Right hindlimb (tissue), 1 donor: ENCODE data around the gene DDAH1.
"Not testable (repeated sequence)": the region's sequence is repeated elsewhere in the genome, so short reads cannot be mapped to it uniquely, and the experiment has no call there.

Source experiments
- DNase-seq: peaks from one replicate; pipeline ENCODE4 v3.0.0-alpha.2; 2018

Gene DDAH1

DNA sequence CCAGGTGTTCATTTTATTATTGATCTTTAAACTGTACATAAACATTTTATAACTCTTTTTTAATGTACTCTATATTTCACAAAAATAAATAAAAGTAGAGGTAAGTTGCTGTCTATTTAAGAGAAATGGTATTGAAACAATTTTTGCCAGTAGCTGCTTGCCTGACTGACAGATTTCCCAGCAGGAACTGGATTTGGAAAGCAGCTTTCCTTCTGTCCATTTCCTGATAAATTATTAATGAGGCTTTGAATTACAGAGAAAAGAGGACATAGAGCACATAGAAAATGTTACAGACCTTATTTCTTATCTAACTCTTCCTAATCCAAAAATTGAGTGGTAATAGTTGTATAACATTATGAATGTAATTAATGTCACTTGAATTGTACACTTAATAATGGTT is 108.8 kb downstream of the DDAH1 start:
- DNase-seq: no peak

DNA sequence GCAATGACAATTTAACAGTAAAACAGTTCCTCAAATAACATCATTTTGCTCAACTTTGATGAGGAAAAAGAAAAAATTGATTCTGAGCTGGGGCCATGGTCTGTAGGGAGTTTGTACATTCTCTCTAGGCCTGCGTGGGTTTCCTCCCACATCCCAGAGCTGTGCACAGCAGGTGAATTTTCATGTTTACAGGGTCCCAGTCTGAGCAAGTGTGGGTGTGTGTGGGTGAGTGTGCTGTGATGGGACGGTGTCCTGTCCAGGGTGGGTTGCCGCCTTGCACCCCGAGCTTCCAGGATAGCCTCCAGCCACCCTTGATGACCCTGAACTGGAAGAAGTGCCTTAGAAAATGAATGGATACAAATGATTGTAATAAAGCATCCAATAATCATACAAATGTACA is 112.9 kb downstream of the DDAH1 start:
- no peak for DNase-seq

DNA sequence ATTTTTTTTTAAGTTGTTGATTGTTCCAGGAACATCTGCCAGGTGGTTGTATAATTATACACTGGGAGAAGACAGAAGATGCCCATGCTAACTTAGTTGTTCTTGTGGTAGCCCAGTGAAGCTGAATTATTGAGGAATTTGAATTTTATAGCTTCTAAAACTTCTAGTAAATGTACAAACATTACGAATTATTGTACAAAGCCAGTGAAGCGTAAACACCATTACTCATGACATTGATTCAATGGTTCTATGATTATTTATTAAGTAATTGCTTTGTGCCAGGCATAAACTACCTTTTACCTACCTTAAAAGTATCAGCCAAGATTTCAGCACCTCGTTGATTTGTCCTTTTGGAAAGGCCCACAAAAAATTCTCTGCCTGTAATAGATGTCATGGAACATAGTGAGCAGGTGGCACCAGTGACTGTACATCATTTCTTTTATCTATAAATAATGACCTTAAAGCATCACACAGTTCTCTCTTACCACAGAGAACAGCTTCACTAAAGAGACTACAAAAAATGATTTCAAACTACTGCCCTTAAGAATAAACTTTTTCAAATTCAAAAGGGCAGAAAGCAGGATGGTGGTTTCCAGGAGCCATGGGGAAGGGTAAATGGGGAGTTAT is 113.6 kb downstream of the DDAH1 start:
- no peak for DNase-seq

DNA sequence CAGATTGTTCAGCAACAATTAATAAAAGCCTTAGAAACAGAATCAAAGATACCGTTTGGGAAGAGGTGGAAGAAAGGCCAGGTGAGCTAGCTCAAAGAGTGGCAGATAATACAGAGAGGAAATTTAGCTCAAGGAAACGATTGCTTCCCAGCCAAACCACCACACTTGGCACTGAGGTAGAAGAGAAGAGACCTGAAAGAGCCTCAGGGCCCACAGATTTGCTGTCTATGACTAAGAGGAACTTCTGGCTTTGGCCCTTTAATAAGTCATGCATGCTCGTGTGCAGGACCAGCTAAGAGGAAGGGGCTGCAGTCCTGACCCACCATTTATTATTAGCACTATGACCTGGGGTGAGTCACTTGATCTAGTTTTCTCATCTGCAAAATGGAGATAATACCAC is 115.7 kb downstream of the DDAH1 start:
- DNase-seq: no peak

DNA sequence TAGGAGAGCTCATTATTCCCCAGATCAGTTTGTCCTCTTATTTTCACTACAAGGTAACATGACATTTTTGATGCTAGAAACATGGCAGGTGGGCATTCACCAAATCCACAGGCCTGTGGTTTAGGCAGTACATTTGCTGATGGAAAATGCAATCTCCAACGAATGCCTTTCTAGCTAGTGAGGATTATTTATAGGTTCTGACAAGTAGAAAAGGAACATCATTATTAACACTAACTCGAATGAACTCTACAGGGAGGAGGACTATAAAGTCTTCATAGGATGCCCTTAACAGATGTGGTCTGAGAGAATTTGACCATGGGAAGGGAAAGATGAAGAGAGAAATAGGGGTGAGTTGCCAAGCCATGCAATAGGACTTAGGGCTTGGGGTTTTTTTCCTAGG is 117.1 kb downstream of the DDAH1 start:
- no peak for DNase-seq

DNA sequence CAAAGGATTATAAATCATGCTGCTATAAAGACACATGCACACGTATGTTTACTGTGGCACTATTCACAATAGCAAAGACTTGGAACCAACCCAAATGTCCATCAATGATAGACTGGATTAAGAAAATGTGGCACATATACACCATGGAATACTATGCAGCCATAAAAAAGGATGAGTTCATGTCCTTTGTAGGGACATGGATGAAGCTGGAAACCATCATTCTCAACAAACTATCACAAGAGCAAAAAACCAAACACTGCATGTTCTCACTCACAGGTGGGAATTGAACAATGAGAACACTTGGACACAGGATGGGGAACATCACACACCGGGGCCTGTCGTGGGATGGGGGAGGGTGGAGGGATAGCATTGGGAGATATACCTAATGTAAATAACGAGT is 117.7 kb downstream of the DDAH1 start:
- not testable (repeated sequence) for DNase-seq

DNA sequence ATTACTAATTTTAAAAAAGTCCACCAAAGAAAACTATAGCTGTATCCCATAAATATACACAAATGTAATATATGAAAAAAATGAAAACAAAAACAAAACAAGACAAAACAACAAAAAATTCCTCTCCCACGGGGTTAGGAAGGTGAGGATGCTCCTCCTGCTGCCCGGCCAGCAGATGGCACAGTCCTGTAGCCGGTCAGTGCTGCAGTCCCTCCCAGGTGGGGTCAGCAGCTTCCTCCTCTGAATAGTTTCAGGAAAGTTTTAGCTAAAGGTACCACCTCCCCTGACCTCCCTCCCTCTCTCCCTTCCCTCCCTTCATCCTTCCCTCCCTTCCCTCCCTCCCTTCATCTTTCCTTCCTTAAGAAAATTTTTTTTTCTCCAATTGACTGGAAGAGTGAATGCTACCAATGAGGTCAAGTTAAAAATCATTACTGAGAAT is 120.7 kb downstream of the DDAH1 start:
- DNase-seq: no peak

DNA sequence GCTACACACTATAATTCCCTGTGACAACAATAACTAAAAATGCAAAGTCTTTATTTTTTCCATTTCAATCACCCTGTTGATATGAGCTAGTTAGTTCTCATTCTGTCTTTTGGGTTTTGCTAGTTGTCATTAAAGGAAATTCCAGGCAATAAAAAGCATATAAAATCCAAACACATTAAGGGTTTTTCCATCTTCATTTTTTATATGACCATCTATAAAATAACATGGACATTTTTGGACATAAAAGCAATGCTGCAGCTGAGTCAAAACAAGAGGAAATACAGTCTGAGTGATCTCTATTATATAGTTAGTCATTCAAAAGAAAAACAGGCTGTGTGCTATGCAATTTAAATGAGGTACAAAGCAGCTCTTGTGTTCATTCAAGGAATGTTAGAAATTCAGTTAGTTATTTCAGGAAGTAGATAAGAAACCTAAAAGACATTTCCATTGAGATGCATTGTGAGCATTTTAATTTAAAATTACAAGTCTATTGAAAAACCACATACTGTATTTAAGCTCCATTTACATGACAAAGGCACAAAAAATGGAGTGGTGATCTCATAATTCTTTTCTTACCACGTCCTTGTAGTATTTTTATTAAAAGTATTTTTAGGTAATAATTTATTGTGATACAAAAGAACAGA is 121.2 kb downstream of the DDAH1 start:
- no peak for DNase-seq

DNA sequence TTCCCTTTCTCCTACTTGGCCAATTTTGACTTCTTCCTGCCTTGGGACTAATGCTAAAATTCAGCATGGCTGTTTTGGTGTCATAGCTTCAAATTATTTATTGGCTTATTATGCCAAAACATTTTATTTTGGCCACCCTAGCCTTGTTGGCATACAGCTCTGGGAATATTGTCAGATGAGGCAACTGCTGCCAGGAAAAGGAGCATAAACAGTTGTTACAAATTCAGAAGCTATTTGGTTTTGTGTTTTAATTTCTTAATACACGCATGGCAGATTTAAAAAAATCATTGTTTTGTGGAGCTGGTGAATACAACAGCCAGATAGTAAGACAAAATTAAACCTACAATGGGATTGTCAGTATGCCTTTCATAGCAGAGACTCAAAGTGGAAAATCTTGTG is 121.7 kb downstream of the DDAH1 start:
- DNase-seq: peak; percentile 32

DNA sequence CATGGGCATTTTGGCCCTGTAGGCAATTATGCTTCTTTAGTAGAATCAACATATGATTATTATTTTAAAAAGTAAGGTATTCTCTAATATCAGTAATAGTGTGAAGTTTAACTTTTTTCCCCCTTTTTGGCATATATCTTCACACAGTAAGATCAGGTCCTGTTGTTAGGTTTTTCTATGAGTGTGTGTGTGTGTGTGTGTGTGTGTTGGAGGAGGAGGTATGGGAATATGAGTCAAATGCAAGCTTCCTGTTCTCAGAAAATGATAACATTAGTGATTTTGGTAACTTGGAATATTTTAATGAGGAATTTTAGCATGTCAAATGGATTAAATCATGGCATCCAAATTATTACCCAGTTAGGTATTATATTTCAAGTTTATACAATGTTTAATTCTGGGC is 122.8 kb downstream of the DDAH1 start:
- DNase-seq: no peak

DNA sequence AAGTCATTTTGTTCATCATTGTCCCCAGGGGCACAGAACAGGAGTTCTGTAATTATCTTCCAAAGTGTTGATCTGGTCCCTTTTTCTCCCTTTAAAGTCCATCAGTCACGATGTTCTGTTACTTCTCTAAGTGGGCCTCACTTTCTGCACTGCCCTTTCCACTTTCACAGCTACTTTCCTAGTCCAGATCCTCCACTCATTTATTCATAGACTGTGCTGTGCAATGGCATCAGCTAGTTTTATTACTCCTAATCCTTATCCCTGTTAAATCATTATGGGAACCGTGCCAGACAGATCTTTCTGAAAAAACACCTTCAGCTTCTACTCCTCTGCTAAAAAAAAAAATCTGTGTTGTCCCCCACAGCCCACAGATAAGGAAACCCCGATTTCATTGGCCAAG is 124.5 kb downstream of the DDAH1 start:
- DNase-seq: no peak

DNA sequence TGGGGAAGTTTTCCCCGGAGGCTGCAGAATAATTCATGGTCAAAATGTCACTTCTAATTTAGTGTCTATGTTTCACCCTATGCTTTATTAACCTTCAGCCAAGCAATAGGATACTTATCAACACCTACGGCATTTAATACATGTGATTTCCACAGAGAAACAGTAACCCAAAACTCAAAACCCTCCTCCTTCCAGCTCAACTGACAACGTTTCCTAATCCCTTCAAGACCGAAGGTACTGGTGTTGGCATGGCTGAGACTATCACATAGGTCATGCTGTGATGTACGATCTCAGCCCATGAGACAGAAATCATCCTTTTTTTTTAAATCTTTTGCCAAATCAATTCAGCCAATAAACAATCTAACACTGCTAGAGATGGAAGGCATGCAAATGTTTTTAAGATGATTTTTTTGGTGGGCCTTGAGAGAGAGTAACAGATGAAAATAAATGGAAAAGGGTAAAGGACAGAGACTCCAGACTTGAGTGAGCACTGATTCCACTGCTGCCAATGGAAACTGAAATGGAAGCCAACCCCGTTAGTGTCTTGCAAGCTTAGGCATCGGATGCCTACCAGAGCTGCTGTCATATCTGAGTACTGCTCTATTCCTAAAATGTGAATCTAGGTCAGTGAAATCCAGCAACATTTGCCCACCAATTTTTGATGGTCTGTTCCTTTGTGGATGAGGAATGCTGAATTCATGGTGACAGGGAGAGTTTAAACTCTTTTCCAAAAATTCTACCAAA is 125.1 kb downstream of the DDAH1 start:
- DNase-seq: no peak

DNA sequence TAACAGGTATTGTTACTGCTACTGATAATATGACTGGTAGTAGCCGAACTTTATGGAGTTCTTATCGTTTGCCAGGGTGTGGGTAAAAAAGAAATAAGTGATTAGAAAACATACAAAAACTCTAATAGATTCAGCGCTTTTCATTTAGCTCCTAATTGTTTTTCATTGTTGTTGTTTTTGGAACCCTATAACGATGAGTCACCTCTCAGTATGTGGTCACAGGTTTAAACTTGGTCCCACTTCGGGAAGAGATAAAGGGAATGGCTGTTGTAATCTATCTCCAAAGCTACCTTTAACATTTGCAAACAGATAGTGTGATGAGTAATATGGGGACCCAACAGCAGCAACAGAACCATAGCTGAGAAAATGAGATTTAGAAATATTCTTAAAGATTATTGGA is 125.9 kb downstream of the DDAH1 start:
- DNase-seq: no peak

DNA sequence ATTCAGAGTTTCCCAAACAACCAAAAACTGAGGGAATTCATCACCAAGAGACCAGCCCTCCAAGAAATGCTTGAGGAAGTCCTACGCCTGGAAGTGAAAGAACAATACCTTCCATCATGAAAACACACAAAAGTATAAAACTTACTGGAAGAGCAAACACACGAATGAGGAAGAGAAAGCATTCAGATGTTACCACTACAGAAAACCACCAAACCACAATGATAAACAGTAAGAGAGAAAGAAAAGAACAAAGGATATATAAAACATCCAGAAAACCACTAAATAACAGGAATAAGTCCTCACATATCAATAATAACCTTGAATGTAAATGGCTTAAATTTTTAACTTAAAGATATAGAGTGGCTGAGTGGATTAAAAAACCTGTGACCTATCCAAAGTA is 130.0 kb downstream of the DDAH1 start:
- no peak for DNase-seq

DNA sequence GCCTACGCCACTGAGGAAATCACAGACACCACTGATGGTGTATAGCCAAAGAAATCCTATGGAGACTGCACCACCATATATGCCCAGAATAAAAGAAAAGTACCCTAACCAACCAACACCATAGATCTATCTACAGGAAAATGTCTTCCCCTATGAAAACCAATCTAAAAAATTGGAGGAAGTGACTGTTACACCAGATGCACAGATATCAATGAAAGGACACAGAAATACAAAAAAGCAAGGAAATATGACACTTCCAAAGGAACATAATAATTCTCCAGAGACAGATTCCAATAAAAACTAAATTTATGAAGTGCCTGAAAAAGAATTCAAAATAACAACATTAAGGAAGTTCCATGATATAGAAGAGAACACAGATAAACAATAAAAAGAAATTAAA is 131.8 kb downstream of the DDAH1 start:
- DNase-seq: no peak

DNA sequence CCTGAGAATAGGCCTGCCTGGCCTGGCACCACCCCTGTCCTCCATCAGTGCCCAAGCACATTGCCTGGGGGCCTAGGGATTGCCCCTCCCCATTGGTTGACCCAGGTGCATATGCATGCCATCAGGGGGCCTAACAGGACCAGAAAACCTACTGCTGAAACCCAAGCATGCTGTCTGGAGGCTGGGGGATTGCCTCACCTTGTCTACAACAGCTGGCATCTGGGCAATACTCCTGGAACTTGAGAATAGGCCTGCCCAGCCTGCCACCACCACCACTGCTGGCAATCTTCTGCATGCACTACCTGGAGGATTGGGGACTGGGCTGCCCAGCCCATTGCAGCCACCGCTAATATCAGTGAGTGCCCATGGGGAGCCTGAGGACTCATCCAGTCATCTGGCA is 132.4 kb downstream of the DDAH1 start:
- no peak for DNase-seq

DNA sequence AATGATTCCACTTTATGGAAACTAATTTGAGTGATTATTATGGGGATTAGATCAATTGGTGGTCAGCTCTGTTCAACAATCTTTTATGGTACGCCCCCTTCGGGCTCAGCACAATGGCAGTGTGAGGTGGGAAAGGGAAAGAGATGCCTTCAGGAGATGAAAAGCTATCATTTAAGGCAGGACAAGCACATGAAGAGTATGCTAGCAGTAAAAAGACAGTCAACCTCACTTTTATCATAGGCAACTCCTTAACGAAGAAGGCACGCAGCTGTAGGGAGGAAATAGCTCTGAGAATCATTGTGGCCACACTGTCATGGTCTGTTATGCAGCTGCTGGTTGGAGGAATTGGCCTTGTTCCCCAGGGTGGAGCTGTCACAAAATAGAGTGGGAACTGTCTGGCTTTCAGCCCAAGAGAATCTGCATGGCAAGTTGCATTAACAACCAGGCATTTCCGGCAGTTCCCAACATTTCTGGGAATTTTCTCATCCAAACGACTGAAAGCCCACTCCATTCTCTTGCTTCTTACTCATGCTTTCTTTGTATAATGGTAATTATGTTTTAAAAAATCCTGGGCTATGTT is 134.2 kb downstream of the DDAH1 start:
- peak; percentile 87 for DNase-seq

DNA sequence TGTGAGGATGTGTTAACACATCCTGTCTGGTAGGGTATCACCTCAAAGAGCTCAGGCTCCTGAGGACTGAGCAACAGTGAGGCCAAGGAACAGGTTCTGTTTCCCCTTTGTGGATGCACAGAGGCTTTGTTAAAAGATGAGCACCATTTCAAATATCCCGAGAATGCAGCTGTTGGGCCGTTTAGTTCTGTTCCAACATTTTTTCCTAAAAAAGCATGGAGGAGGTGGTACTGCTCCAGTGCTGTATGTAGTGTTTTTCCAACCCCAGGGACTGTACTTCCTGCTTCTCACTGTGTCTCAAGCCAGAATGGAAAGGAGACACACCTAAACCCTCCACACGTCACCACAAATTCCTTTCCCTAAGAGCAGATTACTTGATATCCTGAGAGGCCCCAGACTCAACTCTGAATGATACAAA is 134.7 kb downstream of the DDAH1 start:
- peak; percentile 66 for DNase-seq

DNA sequence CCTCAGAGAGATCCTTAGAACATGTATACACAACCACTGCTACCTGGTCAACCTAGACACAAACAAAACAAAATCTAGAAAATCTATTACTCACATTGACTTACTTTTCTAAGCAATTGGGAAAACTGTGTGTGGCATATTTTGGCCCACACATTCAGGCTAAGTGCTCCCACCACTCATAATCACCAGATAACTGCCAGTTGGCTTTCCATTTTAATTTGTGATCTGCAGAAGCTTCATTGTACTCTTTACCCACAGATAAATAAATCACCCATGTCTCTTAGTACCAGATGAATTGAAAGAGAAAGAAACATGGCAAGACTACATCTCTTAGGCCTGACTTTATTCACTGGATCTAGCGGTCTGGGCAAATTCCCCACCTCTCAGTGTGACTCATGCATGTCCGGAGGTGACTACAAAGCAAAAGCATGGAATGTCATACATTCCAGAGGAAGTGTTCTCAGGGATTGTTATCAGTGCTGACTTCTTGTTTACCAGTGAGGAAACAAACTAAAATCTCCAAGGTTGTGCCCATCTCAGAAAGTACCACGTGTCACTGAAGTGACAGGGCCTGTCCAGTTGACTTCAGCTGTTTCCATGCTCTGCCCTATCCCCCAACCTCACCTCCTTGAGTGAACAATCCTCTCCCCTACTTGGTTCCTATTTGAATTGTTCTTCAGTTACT is 136.1 kb downstream of the DDAH1 start:
- DNase-seq: no peak

DNA sequence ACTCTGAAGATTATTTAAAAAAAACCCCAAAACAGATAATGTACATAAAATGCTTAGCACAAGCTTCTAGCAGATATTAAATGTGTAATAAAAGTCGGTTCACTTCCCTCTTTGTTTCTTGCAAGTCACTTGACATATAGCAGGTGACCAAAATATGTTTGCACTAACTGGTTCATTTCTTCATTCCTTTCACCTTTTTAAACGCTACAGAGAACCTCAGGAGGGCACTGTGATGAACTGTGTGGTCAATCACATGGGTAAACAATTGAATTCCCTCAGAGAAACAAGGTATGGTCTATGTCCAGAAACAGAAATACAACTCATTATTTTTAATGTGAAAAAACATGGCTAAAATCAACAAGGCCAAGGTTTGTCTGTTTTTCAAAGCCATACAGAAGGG is 137.2 kb downstream of the DDAH1 start:
- DNase-seq: no peak

DNA sequence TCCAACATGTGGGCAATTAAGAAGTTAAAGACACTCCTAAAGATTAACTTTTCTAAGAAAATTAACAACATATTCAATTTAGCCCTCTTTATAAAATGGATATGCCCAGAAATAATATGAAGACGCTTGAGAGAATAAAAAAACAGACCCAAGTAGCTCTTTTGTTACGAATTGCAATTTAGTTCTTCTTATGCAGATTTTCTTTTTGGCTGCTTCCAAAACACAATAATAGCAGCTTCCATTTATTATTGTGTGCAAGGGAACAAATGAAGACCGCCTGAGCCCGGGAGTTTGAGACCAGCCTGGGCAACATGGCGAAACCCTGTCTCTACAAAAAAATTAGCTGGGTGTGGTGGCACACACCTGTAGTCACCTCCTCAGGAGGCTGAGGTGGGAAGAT is 138.1 kb downstream of the DDAH1 start:
- no peak for DNase-seq

DNA sequence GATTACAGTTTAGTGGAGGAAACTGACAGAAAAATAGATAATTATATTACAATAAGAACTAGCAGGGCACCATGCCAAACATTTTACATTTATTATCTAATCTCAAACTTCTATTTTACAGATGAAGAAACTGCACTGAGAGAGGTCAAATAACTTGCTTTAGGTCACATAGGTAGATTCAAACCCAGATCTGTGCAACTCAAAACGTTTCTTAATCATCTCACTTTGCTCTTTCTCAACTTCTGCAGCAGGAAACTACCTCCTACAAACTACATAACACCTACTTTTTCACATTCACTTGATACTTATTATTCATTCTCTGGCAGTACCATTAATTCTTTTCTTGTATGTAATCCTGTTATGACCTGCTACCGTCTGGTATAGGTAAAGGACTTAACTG is 138.6 kb downstream of the DDAH1 start:
- no peak for DNase-seq

DNA sequence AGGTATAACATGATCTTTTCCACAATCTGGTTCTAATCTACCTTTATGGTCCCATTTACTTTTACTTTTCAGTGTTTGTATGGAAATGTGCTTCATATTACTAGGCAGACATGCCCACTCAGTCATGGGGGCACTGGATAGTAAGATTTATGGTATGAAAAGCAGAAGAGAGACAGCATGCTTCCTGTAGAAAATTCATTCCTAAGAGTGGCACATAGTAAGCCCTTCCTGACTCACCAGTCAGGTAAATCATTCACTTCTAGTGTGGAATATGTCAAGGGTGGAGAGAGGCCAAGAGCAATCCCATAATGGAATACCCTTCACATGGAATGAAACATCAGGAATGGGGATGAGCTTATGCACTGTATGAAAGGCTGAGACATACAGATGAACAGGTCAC is 139.0 kb downstream of the DDAH1 start:
- no peak for DNase-seq
